OCI-LY1 (cell line): ENCODE measurements around the gene RUNX3.

Experiments used
- H2AFZ ChIP-seq: fragments of 200-600 bp; sonication (generic), shearing (Covaris generic); 2 replicates; pipeline ENCODE4 v1.6.0; 2014; ENCODE audit warnings: antibody characterized with exemption, mild to moderate bottlenecking, low read length
- H3F3A ChIP-seq: fragments of 200-600 bp; sonication (generic), shearing (Covaris generic); 2 replicates; pipeline ENCODE4 v1.6.0; 2014; ENCODE audit warnings: mild to moderate bottlenecking, antibody characterized with exemption, low read length, moderate library complexity; ENCODE audit not compliant: insufficient read depth
- H3K27ac ChIP-seq: fragments of 200-600 bp; sonication (generic); 2 replicates; pipeline ENCODE4 v1.5.1; 2014; ENCODE audit warnings: low read length, mixed run types, mild to moderate bottlenecking, low read depth; ENCODE audit not compliant: poor library complexity, severe bottlenecking
- H3K27me3 ChIP-seq: fragments of 200-600 bp; sonication (generic); 2 replicates; pipeline ENCODE4 v1.6.0; 2014; ENCODE audit warnings: antibody characterized with exemption, mild to moderate bottlenecking, low read length, moderate library complexity; ENCODE audit not compliant: insufficient read depth
- H3K36me3 ChIP-seq: fragments of 200-600 bp; sonication (generic); 2 replicates; pipeline ENCODE4 v1.6.1; 2014; ENCODE audit warnings: mild to moderate bottlenecking, antibody characterized with exemption, low read length, moderate library complexity, mixed read lengths; ENCODE audit not compliant: insufficient read depth
- H3K4me1 ChIP-seq: fragments of 200-600 bp; sonication (generic); 2 replicates; pipeline ENCODE4 v1.5.1; 2014; ENCODE audit warnings: mild to moderate bottlenecking, low read length, moderate library complexity; ENCODE audit not compliant: insufficient read depth, severe bottlenecking
- H3K4me2 ChIP-seq: fragments of 200-600 bp; sonication (generic), shearing (Covaris generic); 2 replicates; pipeline ENCODE4 v1.6.1; 2014; ENCODE audit warnings: low read length
- H3K4me3 ChIP-seq: fragments of 200-600 bp; sonication (generic); 2 replicates; pipeline ENCODE4 v1.5.1; 2014; ENCODE audit warnings: low read length, low read depth, mild to moderate bottlenecking, mixed read lengths; ENCODE audit not compliant: poor library complexity, severe bottlenecking
- H3K79me2 ChIP-seq: fragments of 200-600 bp; shearing (Covaris generic); 2 replicates; pipeline ENCODE4 v1.6.1; 2016; ENCODE audit warnings: mixed run types, low read length, mixed read lengths; ENCODE audit not compliant: insufficient read depth
- H3K9ac ChIP-seq: fragments of 200-600 bp; sonication (generic), shearing (Covaris generic); 2 replicates; pipeline ENCODE4 v1.6.1; 2014; ENCODE audit warnings: mild to moderate bottlenecking, low read length, mixed read lengths
- H3K9me2 ChIP-seq: fragments of 200-600 bp; sonication (generic), shearing (Covaris generic); 2 replicates; pipeline ENCODE4 v1.6.1; 2014; ENCODE audit warnings: low read depth, mild to moderate bottlenecking, low read length, mixed read lengths
- H3K9me3 ChIP-seq: fragments of 200-600 bp; shearing (Covaris generic); 2 replicates; pipeline ENCODE4 v1.6.1; 2014; ENCODE audit warnings: low read length, mixed read lengths
- H4K20me1 ChIP-seq: fragments of 200-600 bp; sonication (generic), shearing (Covaris generic); 2 replicates; pipeline ENCODE4 v1.6.0; 2016; ENCODE audit warnings: mild to moderate bottlenecking, low read length; ENCODE audit not compliant: insufficient read depth
- CTCF ChIP-seq: fragments of 200-600 bp; sonication (generic), shearing (Covaris generic); IDR thresholded peaks from 2 replicates; pipeline ENCODE4 v1.5.1; 2017; ENCODE audit warnings: mild to moderate bottlenecking, antibody characterized with exemption, low read length, moderate library complexity, mixed read lengths
- EZH2 ChIP-seq: fragments of 200-600 bp; sonication (generic), shearing (Covaris generic); IDR thresholded peaks from 2 replicates; pipeline ENCODE4 v1.8.0; 2017; ENCODE audit warnings: borderline replicate concordance, mixed run types, mild to moderate bottlenecking, antibody characterized with exemption, low read length, moderate library complexity, mixed read lengths

RUNX3 gene

DNA sequence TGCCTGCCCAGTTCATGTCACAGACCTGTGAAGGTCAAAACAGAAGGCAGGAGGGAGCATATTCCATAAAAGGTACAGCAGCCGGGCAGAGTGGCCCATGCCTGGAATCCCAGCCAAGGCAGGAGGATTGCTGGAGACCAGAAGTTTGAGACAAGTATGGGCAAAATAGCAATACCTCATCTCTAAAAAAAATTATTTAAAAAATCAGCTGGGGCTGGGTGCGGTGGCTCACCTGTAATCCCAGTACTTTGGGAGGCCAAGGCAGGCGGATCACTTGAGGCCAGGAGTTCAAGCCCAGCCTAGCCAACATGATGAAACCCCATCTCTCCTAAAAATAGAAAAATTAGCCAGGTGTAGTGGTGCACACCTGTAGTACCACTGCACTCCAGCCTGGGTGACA is 64.5 kb downstream of the RUNX3 start:
- Histone ChIP-seq H3K9me2 (no peaks in the 10 kb centered on the region), H3K27ac (no peak overlapping the region), H3K9ac (no peak overlapping the region), H3K4me1 (peaks cover 6% of the 10 kb centered on the region), H3K79me2 (no peaks in the 10 kb centered on the region), H3K4me2 (no peak overlapping the region), H3K36me3 (no peaks in the 10 kb centered on the region), H3K9me3 (no peaks in the 10 kb centered on the region), H3F3A (no peaks in the 10 kb centered on the region), H4K20me1 (no peaks in the 10 kb centered on the region), H3K27me3 (peaks cover 3% of the 10 kb centered on the region), H2AFZ (no peak overlapping the region), H3K4me3 (no peak overlapping the region)
- TF ChIP-seq CTCF = no peak
- TF ChIP-seq EZH2 = no peak

DNA sequence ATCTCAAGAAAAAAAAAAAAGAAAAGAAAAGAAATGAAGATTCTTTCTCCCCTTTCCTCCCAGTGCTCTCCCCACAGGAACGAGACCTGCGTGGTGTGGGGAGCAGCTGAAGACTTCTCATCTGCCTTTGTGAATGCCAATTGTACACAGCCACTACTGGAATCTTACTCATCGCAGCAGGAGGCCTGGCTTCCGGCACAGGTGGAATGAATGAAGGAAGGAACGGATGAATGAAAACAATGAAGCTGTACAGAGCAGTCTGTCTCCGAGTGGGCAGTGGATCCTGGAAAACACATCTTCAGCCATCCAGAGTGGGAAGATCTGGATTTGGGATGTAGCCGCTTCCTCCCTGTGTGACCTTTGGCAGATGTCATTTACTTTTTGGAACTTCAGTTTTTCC is 64.9 kb downstream of the RUNX3 start:
- no peaks in the 10 kb centered on the region for H3F3A ChIP-seq
- no peak overlapping the region for H3K27ac ChIP-seq
- H2AFZ ChIP-seq = no peak overlapping the region
- H3K79me2 ChIP-seq = no peaks in the 10 kb centered on the region
- H3K4me2 ChIP-seq = no peak overlapping the region
- H3K36me3 ChIP-seq = no peaks in the 10 kb centered on the region
- no peak for TF ChIP-seq CTCF
- no peak for TF ChIP-seq EZH2
- no peaks in the 10 kb centered on the region for H4K20me1 ChIP-seq
- H3K4me1 ChIP-seq = peaks cover 6% of the 10 kb centered on the region
- no peak overlapping the region for H3K9ac ChIP-seq
- peaks cover 3% of the 10 kb centered on the region for H3K27me3 ChIP-seq
- H3K4me3 ChIP-seq = no peak overlapping the region
- H3K9me3 ChIP-seq = no peaks in the 10 kb centered on the region
- H3K9me2 ChIP-seq = no peaks in the 10 kb centered on the region

- no peak for TF ChIP-seq EZH2
- TF ChIP-seq CTCF = no peak
- H3K36me3 ChIP-seq = no peaks in the 10 kb centered on the region
- H3F3A ChIP-seq = no peaks in the 10 kb centered on the region
- no peak overlapping the region for H2AFZ ChIP-seq
- no peak overlapping the region for H3K9ac ChIP-seq
- H4K20me1 ChIP-seq = no peaks in the 10 kb centered on the region
- no peak overlapping the region for H3K4me2 ChIP-seq
- no peaks in the 10 kb centered on the region for H3K9me3 ChIP-seq
- no peaks in the 10 kb centered on the region for H3K9me2 ChIP-seq
- no peaks in the 10 kb centered on the region for H3K79me2 ChIP-seq
- no peak overlapping the region for H3K4me3 ChIP-seq
- peaks cover 6% of the 10 kb centered on the region for H3K4me1 ChIP-seq
- peaks cover 3% of the 10 kb centered on the region for H3K27me3 ChIP-seq
- H3K27ac ChIP-seq = no peak overlapping the region
Observed at GRCh38 chr1:24864370-24864777, 65.7 kb downstream of the RUNX3 start.
